ENCODE measurements around the gene PTEN.
"Not testable (repeated sequence)": the region's sequence is repeated elsewhere in the genome, so short reads cannot be mapped to it uniquely, and the experiment has no call there.

PTEN gene

DNA sequence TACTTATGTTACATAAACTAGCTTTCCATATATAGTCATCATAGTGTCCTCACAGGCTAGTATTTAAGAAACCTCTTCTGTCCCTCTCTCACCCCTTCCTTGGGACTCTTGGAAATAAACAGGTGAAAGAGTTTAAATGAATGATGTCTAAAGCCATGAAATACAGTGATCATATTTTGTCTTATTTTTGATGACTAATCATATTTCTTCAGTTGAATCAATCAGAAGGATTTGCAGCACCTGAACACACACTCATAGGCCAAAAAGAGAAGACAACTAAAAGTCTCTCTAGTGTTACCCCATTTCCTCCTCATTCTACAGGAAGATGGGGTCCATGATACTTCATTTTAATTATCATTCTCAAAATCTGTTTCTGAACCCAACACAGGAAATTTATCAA lies 36.8 kb upstream of the PTEN start:
- no peak overlapping the region for H3K9ac ChIP-seq (ENCODE audit: insufficient read length, low read depth)
- no peak overlapping the region for H3K4me3 ChIP-seq (ENCODE audit: insufficient read length, low read depth)
- H3K9me3 ChIP-seq (ENCODE audit: insufficient read depth, low read length) = no peaks in the 10 kb centered on the region
- no peak for DNase-seq (ENCODE audit: low read depth, low spot score)
- no peaks in the 10 kb centered on the region for H3K27me3 ChIP-seq (ENCODE audit: insufficient read depth, insufficient read length)
- TF ChIP-seq SUZ12 (IDR thresholded peaks at IDR 0.05; ENCODE audit: extremely low read depth, insufficient read depth, insufficient read length) (no peak), YY1 (IDR thresholded peaks at IDR 0.05; ENCODE audit: insufficient read depth, insufficient read length) (no peak)
- H3K36me3 ChIP-seq (ENCODE audit: insufficient read depth, insufficient read length, low read length) = no peaks in the 10 kb centered on the region
- no peaks in the 10 kb centered on the region for H3K4me1 ChIP-seq (ENCODE audit: insufficient read depth, insufficient read length)

DNA sequence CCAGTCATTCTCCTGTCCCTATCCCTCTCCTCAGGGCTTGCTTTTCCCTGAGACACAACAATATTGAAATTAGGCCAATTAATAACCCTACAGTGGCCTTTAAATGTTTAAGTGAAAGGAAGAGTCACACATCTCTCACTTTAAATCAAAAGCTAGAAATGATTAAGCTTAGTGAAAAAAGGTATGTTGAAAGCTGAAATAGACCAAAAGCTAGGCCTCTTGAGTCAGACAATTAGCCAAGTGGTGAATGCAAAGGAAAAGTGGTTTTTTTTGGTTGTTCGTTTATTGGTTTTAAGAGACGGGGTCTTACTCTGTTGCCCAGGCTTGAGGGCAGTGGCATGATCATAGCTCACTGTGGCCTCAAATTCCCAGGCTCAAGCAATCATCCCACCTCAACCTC lies 35.7 kb upstream of the PTEN start:
- Histone ChIP-seq H3K9me3 (ENCODE audit: insufficient read depth, low read length) (no peaks in the 10 kb centered on the region), H3K4me3 (ENCODE audit: insufficient read length, low read depth) (no peak overlapping the region), H3K36me3 (ENCODE audit: insufficient read depth, insufficient read length, low read length) (no peaks in the 10 kb centered on the region), H3K27me3 (ENCODE audit: insufficient read depth, insufficient read length) (no peaks in the 10 kb centered on the region), H3K4me1 (ENCODE audit: insufficient read depth, insufficient read length) (no peaks in the 10 kb centered on the region), H3K9ac (ENCODE audit: insufficient read length, low read depth) (no peak overlapping the region)
- TF ChIP-seq ZNF274 (IDR thresholded peaks at IDR 0.05; ENCODE audit: low read depth, low read length) = no peak
- no peak for TF ChIP-seq SUZ12 (IDR thresholded peaks at IDR 0.05; ENCODE audit: extremely low read depth, insufficient read depth, insufficient read length)
- TF ChIP-seq YY1 (IDR thresholded peaks at IDR 0.05; ENCODE audit: insufficient read depth, insufficient read length) = no peak
- DNase-seq (ENCODE audit: low read depth, low spot score) = no peak

DNA sequence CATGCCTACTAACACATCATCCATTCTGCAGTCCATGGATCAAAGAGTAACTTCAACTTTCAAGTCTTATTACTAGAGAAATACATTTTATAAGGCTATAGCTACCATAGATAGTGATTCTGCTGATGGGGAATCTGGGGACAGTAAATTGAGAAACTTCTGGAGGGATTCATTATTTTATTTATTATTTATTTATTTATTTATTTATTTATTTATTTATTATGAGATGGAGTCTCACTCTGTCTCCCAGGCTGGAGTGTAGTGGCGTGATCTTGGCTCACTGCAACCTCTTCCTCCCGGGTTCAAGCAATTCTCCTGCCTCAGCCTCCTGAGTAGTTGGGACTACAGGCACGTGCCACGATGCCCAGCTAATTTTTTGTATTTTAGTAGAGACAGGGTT lies 34.4 kb upstream of the PTEN start:
- H3K36me3 ChIP-seq (ENCODE audit: insufficient read depth, insufficient read length, low read length); H3K4me1 ChIP-seq (ENCODE audit: insufficient read depth, insufficient read length); H3K27me3 ChIP-seq (ENCODE audit: insufficient read depth, insufficient read length); H3K4me3 ChIP-seq (ENCODE audit: insufficient read length, low read depth); H3K9ac ChIP-seq (ENCODE audit: insufficient read length, low read depth); DNase-seq (ENCODE audit: low read depth, low spot score); H3K9me3 ChIP-seq (ENCODE audit: insufficient read depth, low read length): not testable (repeated sequence)

DNA sequence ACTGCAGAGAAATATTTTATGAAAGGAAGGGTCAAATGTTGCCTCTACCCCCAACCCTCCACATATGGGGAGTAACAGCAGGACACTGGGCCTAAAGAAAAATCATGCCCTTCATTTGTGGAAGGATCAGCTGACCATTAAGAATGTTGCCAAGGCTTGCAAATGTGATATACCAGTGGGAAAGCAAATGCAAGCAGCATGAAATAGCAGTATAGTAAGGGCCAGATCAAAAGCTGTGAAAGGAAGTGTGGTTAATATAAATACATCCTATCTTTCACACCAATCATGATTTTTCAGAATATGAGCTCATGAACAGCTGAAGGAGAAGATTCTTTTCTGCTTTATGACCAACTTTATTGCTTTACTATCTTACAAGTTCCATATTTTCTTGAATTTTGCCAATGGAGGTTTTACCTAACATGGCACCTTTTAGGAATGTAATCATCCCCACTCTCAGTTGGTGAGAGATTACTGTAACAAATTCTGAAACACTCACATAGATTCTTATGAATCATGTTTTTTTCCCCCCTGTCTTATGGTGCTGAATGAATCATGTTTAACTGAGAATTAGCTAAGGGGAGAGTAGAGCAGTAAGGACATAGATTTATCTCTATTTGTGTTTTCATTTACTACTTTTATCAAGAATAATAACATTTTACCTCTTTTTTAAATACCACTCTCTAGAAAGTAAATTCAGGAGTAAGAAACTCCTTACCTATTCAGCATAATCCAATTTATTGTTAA lies 33.3 kb upstream of the PTEN start:
- TF ChIP-seq ZNF274 (IDR thresholded peaks at IDR 0.05; ENCODE audit: low read depth, low read length) (no peak), YY1 (IDR thresholded peaks at IDR 0.05; ENCODE audit: insufficient read depth, insufficient read length) (no peak), SUZ12 (IDR thresholded peaks at IDR 0.05; ENCODE audit: extremely low read depth, insufficient read depth, insufficient read length) (no peak)
- DNase-seq (ENCODE audit: low read depth, low spot score) = no peak
- Histone ChIP-seq H3K36me3 (ENCODE audit: insufficient read depth, insufficient read length, low read length) (no peaks in the 10 kb centered on the region), H3K9me3 (ENCODE audit: insufficient read depth, low read length) (no peaks in the 10 kb centered on the region), H3K4me3 (ENCODE audit: insufficient read length, low read depth) (no peak overlapping the region), H3K4me1 (ENCODE audit: insufficient read depth, insufficient read length) (no peaks in the 10 kb centered on the region), H3K27me3 (ENCODE audit: insufficient read depth, insufficient read length) (no peaks in the 10 kb centered on the region), H3K9ac (ENCODE audit: insufficient read length, low read depth) (no peak overlapping the region)

DNA sequence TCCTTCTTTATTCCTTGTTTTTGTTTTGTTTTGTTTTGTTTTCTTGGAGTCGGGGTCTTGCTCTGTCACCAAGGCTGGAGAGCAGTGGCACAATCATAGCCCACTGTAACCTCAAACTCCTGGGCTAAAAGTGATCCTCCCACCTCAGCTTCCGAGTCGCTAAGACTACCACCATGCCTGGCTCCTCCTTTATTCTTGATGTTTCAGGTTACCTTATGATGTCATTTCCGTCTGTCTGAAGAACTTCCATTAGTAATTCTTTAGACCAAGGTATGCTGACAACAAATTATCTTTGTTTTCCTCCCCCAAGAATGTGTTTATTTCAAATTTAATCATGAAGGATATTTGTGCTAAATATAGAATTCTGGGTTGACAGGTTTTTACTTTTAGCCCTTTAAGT lies 27.3 kb upstream of the PTEN start:
- Histone ChIP-seq H3K4me3 (ENCODE audit: insufficient read length, low read depth) (no peak overlapping the region), H3K4me1 (ENCODE audit: insufficient read depth, insufficient read length) (no peaks in the 10 kb centered on the region), H3K9me3 (ENCODE audit: insufficient read depth, low read length) (no peaks in the 10 kb centered on the region), H3K9ac (ENCODE audit: insufficient read length, low read depth) (no peak overlapping the region), H3K36me3 (ENCODE audit: insufficient read depth, insufficient read length, low read length) (no peaks in the 10 kb centered on the region), H3K27me3 (ENCODE audit: insufficient read depth, insufficient read length) (no peaks in the 10 kb centered on the region)
- TF ChIP-seq ZNF274 (IDR thresholded peaks at IDR 0.05; ENCODE audit: low read depth, low read length) = no peak
- no peak for TF ChIP-seq SUZ12 (IDR thresholded peaks at IDR 0.05; ENCODE audit: extremely low read depth, insufficient read depth, insufficient read length)
- no peak for TF ChIP-seq YY1 (IDR thresholded peaks at IDR 0.05; ENCODE audit: insufficient read depth, insufficient read length)
- no peak for DNase-seq (ENCODE audit: low read depth, low spot score)

DNA sequence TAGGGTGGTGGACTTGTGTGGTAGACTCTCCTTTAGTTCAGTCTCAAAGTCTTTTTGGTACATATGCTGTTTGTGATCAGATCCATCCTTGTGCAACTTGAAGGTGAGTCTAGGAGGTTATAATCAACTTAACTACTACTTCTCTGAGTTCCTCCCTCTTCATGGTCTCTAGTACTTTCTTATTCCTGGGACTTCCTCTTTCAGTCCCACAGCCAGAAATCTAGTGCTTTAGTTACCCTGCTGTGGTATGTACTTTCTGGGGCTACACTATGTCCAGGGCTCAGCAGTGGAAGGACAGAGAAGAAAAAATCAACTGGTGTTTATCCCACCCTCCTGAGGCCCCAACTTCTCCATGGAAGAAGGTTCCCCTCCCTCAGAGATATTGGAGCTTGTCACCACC lies 26.0 kb upstream of the PTEN start:
- DNase-seq (ENCODE audit: low read depth, low spot score) = no peak
- H3K27me3 ChIP-seq (ENCODE audit: insufficient read depth, insufficient read length) = no peaks in the 10 kb centered on the region
- H3K36me3 ChIP-seq (ENCODE audit: insufficient read depth, insufficient read length, low read length) = no peaks in the 10 kb centered on the region
- TF ChIP-seq ZNF274 (IDR thresholded peaks at IDR 0.05; ENCODE audit: low read depth, low read length) = no peak
- TF ChIP-seq SUZ12 (IDR thresholded peaks at IDR 0.05; ENCODE audit: extremely low read depth, insufficient read depth, insufficient read length) = no peak
- no peak for TF ChIP-seq YY1 (IDR thresholded peaks at IDR 0.05; ENCODE audit: insufficient read depth, insufficient read length)
- H3K4me3 ChIP-seq (ENCODE audit: insufficient read length, low read depth) = no peak overlapping the region
- H3K9me3 ChIP-seq (ENCODE audit: insufficient read depth, low read length) = no peaks in the 10 kb centered on the region
- no peak overlapping the region for H3K9ac ChIP-seq (ENCODE audit: insufficient read length, low read depth)
- no peaks in the 10 kb centered on the region for H3K4me1 ChIP-seq (ENCODE audit: insufficient read depth, insufficient read length)

DNA sequence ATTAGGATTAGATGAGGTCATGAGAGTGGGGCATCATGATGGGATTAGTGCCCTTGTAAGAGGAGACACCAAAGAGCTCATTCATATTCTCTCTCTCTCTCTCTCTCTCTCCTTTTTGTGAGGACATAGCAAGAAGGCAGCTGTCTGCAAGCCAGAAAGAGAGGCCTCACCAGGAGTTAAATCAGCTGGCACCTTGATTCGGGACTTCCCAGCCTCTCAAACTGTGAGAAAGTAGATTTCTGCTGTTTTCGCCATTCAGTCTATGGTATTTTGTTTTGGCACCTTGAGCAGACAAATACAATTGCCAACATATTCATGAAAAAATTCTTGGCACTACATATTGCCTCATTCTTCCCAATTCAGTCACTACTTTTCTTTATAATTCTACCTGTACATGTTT lies 24.8 kb upstream of the PTEN start:
- no peak overlapping the region for H3K4me3 ChIP-seq (ENCODE audit: insufficient read length, low read depth)
- H3K4me1 ChIP-seq (ENCODE audit: insufficient read depth, insufficient read length) = no peaks in the 10 kb centered on the region
- H3K9ac ChIP-seq (ENCODE audit: insufficient read length, low read depth) = no peak overlapping the region
- H3K27me3 ChIP-seq (ENCODE audit: insufficient read depth, insufficient read length) = no peaks in the 10 kb centered on the region
- no peak for DNase-seq (ENCODE audit: low read depth, low spot score)
- no peaks in the 10 kb centered on the region for H3K9me3 ChIP-seq (ENCODE audit: insufficient read depth, low read length)
- H3K36me3 ChIP-seq (ENCODE audit: insufficient read depth, insufficient read length, low read length) = no peaks in the 10 kb centered on the region
- no peak for TF ChIP-seq ZNF274 (IDR thresholded peaks at IDR 0.05; ENCODE audit: low read depth, low read length)
- no peak for TF ChIP-seq SUZ12 (IDR thresholded peaks at IDR 0.05; ENCODE audit: extremely low read depth, insufficient read depth, insufficient read length)
- no peak for TF ChIP-seq YY1 (IDR thresholded peaks at IDR 0.05; ENCODE audit: insufficient read depth, insufficient read length)

DNA sequence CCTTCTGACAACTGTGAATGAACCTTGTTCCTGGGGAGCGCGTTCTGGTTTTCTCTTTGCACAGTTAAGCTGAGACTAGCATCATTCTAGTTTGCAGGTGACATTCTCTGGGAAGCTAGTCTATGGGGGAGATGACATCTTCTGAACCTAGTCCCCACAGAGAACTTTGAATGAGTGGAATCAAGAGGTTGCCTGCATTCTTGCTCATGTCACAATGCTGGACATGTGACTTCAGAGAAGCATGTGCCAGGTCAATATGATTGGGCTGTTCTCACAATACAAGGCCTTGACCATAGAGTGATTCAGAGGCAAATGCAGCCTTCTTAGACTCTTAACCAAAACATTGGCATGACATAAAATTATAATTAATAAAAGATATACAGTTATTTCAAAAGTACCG lies 22.2 kb upstream of the PTEN start:
- no peak overlapping the region for H3K4me3 ChIP-seq (ENCODE audit: insufficient read length, low read depth)

More for the DNA sequence above, 22.2 kb upstream of the PTEN start:
- Histone ChIP-seq H3K27me3 (ENCODE audit: insufficient read depth, insufficient read length) (no peaks in the 10 kb centered on the region), H3K9ac (ENCODE audit: insufficient read length, low read depth) (no peak overlapping the region), H3K9me3 (ENCODE audit: insufficient read depth, low read length) (no peaks in the 10 kb centered on the region), H3K36me3 (ENCODE audit: insufficient read depth, insufficient read length, low read length) (no peaks in the 10 kb centered on the region), H3K4me1 (ENCODE audit: insufficient read depth, insufficient read length) (no peaks in the 10 kb centered on the region)
- no peak for DNase-seq (ENCODE audit: low read depth, low spot score)
- TF ChIP-seq SUZ12 (IDR thresholded peaks at IDR 0.05; ENCODE audit: extremely low read depth, insufficient read depth, insufficient read length) = no peak
- no peak for TF ChIP-seq ZNF274 (IDR thresholded peaks at IDR 0.05; ENCODE audit: low read depth, low read length)
- no peak for TF ChIP-seq YY1 (IDR thresholded peaks at IDR 0.05; ENCODE audit: insufficient read depth, insufficient read length)
